CD4-positive, alpha-beta T cell (primary cell): ENCODE results near the gene KIF5C. TPM values are rescaled to one million over a fixed set of nuclear protein-coding genes. Genes with fewer than 3 reads are reported as not detected.

Experiments
- ATAC-seq: fragments of 200-7000 bp; cut with Tn5 transposase; one replicate; pipeline ENCODE4 v1.10.0; 2022; ENCODE audit warnings: mild to moderate bottlenecking; ENCODE audit not compliant: poor library complexity
- CTCF ChIA-PET: fragments of 350-600 bp; sonication (Branson Sonifier 250); formaldehyde crosslinking; loops from one replicate; lab custom pipeline; 2021; ENCODE audit warnings: antibody characterized with exemption, inconsistent platforms; lab: Charles Lee
- POLR2A ChIA-PET: fragments of 350-600 bp; sonication (Branson Sonifier 250); formaldehyde crosslinking; loops from one replicate; lab custom pipeline; 2021; ENCODE audit warnings: antibody characterized with exemption, inconsistent platforms; lab: Charles Lee
- DNase-seq, 14 experiments: peaks; one replicate each; pipeline ENCODE4 v3.0.0-alpha.2; 2013 to 2020; ENCODE audit warnings: mixed read lengths in 2 of 14
- H3K27ac ChIP-seq, 2 donors: one replicate each; pipeline versions ENCODE4 v1.5.1 to v1.7.0; 2013; ENCODE audit warnings: low read length in 2 of 2, low read depth in 1 of 2, mild to moderate bottlenecking in 1 of 2
- H3K27me3 ChIP-seq, 2 experiments: 1 replicate in 1 of 2; 2 replicates in 1 of 2; pipeline versions ENCODE4 v1.6.1 to v1.7.0; 2013; ENCODE audit warnings: low read length in 2 of 2, control low read depth in 1 of 2, mild to moderate bottlenecking in 1 of 2, moderate library complexity in 1 of 2; ENCODE audit not compliant: insufficient read depth in 2 of 2, control insufficient read depth in 1 of 2
- H3K36me3 ChIP-seq: one replicate; pipeline ENCODE4 v1.6.1; 2013; ENCODE audit warnings: low read length, control low read depth; ENCODE audit not compliant: insufficient read depth
- H3K4me1 ChIP-seq: one replicate; pipeline ENCODE4 v1.6.1; 2013; ENCODE audit warnings: low read length, control low read depth; ENCODE audit not compliant: insufficient read depth
- H3K4me3 ChIP-seq: one replicate; pipeline ENCODE4 v1.5.1; 2013; ENCODE audit warnings: mild to moderate bottlenecking, low read length, moderate library complexity
- H3K9me3 ChIP-seq, 2 experiments: 1 replicate in 1 of 2; 2 replicates in 1 of 2; pipeline versions ENCODE4 v1.6.1 to v1.7.0; 2013; ENCODE audit warnings: low read length in 2 of 2, mild to moderate bottlenecking in 2 of 2, control low read depth in 1 of 2, moderate library complexity in 1 of 2; ENCODE audit not compliant: control insufficient read depth in 1 of 2, insufficient read depth in 1 of 2
- H3K27ac Mint-ChIP-seq: one replicate; pipeline ENCODE4 v1.8.0; 2020; ENCODE audit warnings: mixed read lengths
- H3K27me3 Mint-ChIP-seq: one replicate; pipeline ENCODE4 v1.8.0; 2021; ENCODE audit warnings: mixed read lengths
- H3K36me3 Mint-ChIP-seq: one replicate; pipeline ENCODE4 v1.8.0; 2021; ENCODE audit warnings: low read depth, mixed read lengths
- H3K4me1 Mint-ChIP-seq: one replicate; pipeline ENCODE4 v1.8.0; 2021; ENCODE audit warnings: low read depth, mixed read lengths
- H3K4me3 Mint-ChIP-seq: one replicate; pipeline ENCODE4 v1.8.0; 2020; ENCODE audit warnings: mild to moderate bottlenecking, mixed read lengths
- H3K9me3 Mint-ChIP-seq: one replicate; pipeline ENCODE4 v1.8.0; 2020; ENCODE audit warnings: mixed read lengths
- CTCF ChIP-seq: fragments of 200-600 bp; IDR thresholded peaks from one replicate; pipeline ENCODE4 v1.8.0; 2022; ENCODE audit warnings: antibody characterized with exemption, mild to moderate bottlenecking
- intact Hi-C, 2 experiments: fragments of 100-400 bp; cut with DNase I in 1 of 2; cut with micrococcal nuclease in 1 of 2; formaldehyde crosslinking; loops; one replicate each; pipeline versions ENCODE4 v1.15.1 to v1.9.0; 2023 to 2025; cut with DNase I, micrococcal nuclease
- total RNA-seq, 174 experiments: library from RNA in 2 of 174; stranded (reverse) in 2 of 174; gene quantifications; one replicate each; pipeline ENCODE4 v1.2.3 and lab custom pipeline; 2021 to 2026

Gene KIF5C
- total RNA-seq, 2 experiments from 2014 or later = 7.3 to 8.1 TPM

DNA sequence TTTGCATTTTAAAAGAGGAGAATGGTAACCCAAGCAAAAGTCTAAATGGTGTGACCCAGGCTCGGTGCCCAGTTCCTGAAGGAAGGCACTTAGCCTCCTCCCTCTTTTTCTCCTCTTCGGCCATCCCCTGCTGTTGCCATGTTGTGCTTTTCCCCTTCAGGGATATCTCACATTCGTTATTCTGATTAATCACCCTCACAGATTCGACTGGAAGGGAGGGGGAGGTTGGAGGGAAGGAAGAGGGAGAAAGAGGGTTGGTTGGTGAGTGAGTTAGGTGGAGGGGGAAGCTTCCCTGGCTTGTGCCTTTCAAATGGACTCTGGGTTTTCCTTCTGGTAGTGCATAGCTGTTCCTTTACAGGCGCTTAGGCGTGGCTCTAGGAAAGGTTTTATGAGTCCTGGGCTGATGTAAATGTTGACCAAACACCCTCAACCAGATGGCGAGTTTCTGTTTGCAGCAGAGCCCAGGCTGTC is 124.5 kb downstream of the KIF5C start:
- POLR2A ChIA-PET = no interaction called here
- Histone ChIP-seq H3K36me3 (no peaks in the 10 kb centered on the region), H3K4me1 (no peaks in the 10 kb centered on the region), H3K27ac (no peak overlapping the region), H3K27me3 (no peaks in the 10 kb centered on the region), H3K4me3 (no peak overlapping the region), H3K9me3 (no peaks in the 10 kb centered on the region)
- Mint-ChIP-seq H3K36me3 (peaks cover 4% of the 10 kb centered on the region), H3K27ac (no peak overlapping the region), H3K27me3 (no peaks in the 10 kb centered on the region), H3K4me1 (no peaks in the 10 kb centered on the region), H3K9me3 (no peaks in the 10 kb centered on the region), H3K4me3 (no peak overlapping the region)
- CTCF ChIA-PET = no interaction called here
- intact Hi-C loops = no loop called here
- TF ChIP-seq CTCF = no peak
- ATAC-seq (no peak), DNase-seq (no peak)

DNA sequence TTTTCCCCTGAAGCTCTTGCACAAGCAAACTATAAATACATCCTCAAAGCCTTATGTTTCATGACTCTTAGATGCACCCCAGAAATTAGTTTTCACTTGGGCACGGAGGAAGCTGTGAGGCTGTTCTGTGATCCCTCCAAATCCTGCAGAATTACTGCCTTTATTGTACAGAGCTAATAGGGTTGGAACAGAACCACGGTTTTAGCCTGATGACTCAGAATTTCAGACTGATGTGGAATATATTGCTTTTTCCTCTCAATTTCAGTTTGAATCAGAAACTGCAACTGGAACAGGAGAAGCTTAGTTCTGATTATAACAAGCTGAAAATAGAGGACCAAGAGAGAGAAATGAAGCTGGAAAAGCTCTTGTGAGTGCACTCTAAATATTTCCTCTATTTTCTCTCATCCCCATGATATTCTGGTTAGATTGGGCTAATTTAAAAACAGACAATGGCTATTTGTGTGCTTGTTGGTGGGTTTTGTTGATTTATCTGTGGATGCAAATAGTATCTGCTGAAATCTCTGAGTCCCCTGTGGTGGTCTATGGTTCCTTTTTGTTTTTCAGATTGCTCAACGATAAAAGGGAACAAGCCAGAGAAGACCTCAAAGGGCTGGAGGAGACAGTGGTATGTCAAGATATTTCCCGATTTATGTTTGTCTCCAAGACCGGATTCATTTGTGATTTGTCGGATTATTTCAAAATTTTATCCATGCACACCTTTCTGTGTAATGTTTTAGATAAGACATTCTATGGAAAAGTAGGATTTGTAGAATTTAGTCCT is 125.3 kb downstream of the KIF5C start:
- POLR2A ChIA-PET = no interaction called here

DNA sequence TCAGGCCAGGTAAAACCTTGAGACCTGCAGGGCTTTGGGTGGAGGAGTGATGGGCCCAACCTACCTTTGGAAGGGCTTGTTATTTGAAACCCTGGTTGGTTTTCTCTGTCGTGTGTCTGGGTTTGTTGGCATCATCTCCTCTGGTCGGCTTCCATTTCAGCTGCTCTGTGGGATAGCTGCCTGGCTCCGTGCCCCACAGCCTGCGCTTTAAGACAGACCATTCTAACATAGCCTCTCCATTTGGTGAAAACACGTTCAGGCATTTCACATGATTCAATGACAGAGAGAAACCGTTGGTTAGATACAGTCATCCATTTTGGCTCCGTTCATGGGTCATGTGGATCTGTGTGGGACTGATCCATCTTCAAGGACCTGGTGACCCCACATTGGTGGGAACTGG is 126.5 kb downstream of the KIF5C start:
- Histone ChIP-seq H3K27ac (no peak overlapping the region), H3K9me3 (no peaks in the 10 kb centered on the region), H3K27me3 (no peaks in the 10 kb centered on the region), H3K36me3 (no peaks in the 10 kb centered on the region), H3K4me1 (no peaks in the 10 kb centered on the region), H3K4me3 (no peak overlapping the region)
- no peak for ATAC-seq
- Mint-ChIP-seq H3K27me3 (no peaks in the 10 kb centered on the region), H3K36me3 (no peaks in the 10 kb centered on the region), H3K4me3 (no peak overlapping the region), H3K4me1 (no peaks in the 10 kb centered on the region), H3K27ac (no peak overlapping the region), H3K9me3 (no peaks in the 10 kb centered on the region)
- CTCF ChIA-PET = no interaction called here
- POLR2A ChIA-PET = no interaction called here
- no peak for DNase-seq
- TF ChIP-seq CTCF = no peak
- intact Hi-C loops = no loop called here

More for the DNA sequence above, 125.3 kb downstream of the KIF5C start:
- intact Hi-C loops = no loop called here
- CTCF ChIA-PET = no interaction called here
- Mint-ChIP-seq H3K36me3 (no peaks in the 10 kb centered on the region), H3K4me1 (no peaks in the 10 kb centered on the region), H3K27me3 (no peaks in the 10 kb centered on the region), H3K4me3 (no peak overlapping the region), H3K9me3 (no peaks in the 10 kb centered on the region), H3K27ac (no peak overlapping the region)
- Histone ChIP-seq H3K27me3 (no peaks in the 10 kb centered on the region), H3K36me3 (no peaks in the 10 kb centered on the region), H3K9me3 (no peaks in the 10 kb centered on the region), H3K4me3 (no peak overlapping the region), H3K27ac (no peak overlapping the region), H3K4me1 (no peaks in the 10 kb centered on the region)
- no peak for ATAC-seq
- no peak for DNase-seq
- no peak for TF ChIP-seq CTCF
